ENCODE data around the gene SLC2A11.

Gene SLC2A11

DNA sequence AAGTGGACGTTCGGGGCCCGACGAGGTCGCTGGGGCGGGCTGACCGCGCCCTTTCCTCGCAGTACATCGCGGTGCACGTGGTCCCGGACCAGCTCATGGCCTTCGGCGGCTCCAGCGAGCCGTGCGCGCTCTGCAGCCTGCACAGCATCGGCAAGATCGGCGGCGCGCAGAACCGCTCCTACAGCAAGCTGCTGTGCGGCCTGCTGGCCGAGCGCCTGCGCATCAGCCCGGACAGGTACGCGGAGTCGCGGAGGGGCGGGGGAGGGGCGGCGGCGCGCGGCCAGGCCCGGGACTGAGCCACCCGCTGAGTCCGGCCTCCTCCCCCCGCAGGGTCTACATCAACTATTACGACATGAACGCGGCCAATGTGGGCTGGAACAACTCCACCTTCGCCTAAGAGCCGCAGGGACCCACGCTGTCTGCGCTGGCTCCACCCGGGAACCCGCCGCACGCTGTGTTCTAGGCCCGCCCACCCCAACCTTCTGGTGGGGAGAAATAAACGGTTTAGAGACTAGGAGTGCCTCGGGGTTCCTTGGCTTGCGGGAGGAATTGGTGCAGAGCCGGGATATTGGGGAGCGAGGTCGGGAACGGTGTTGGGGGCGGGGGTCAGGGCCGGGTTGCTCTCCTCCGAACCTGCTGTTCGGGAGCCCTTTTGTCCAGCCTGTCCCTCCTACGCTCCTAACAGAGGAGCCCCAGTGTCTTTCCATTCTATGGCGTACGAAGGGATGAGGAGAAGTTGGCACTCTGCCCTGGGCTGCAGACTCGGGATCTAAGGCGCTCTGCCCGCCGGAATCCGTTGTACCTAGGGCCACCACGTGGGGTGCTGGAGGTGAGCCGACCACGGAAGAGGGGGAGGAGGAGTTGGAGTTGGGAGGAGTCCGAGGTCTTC is 37.3 kb downstream of the SLC2A11 start:
- Histone ChIP-seq H3K14ac (ENCODE audit: low read length) (peak overlapping the region; percentile 91), H3K27me3 (ENCODE audit: control insufficient read depth in 3 of 3, insufficient read depth in 3 of 3, low read depth in 1 of 3, low read length in 3 of 3) (no peaks in the 10 kb centered on the region), H3K4me1 (ENCODE audit: control insufficient read depth in 2 of 2, insufficient read depth in 1 of 2, low read depth in 1 of 2, low read length in 2 of 2) (peaks cover 2 to 16% of the 10 kb centered on the region in 2 donors), H2BK15ac (ENCODE audit: low read length) (peak overlapping the region; percentile 91), H4K91ac (ENCODE audit: low read depth, low read length, poor library complexity) (peak overlapping the region; percentile 77), H3K27ac (replicated peaks; ENCODE audit: low read length) (peak overlapping the region; percentile 90), H3K36me3 (replicated peaks in 1 of 2; ENCODE audit: control insufficient read depth in 2 of 2, insufficient read depth in 2 of 2, low read length in 2 of 2) (peaks cover 21 to 29% of the 10 kb centered on the region in 2 donors), H3K4me3 (ENCODE audit: low read length in 2 of 2) (peak overlapping the region; percentile 60 to 92), H3K4ac (ENCODE audit: low read length) (no peak overlapping the region), H2AFZ (ENCODE audit: low read length) (peak overlapping the region; percentile 84), H2BK5ac (ENCODE audit: low read length) (peak overlapping the region; percentile 97), H3K4me2 (ENCODE audit: insufficient read depth, low read length, poor library complexity, severe bottlenecking) (peak overlapping the region; percentile 92), H3K79me1 (ENCODE audit: low read depth, low read length) (peaks cover 6% of the 10 kb centered on the region), H3K9ac (ENCODE audit: low read depth, low read length, poor library complexity) (peak overlapping the region; percentile 99), H2BK120ac (ENCODE audit: low read depth, low read length) (peak overlapping the region; percentile 58), H2BK12ac (ENCODE audit: low read length) (peak overlapping the region; percentile 53), H3K9me3 (replicated peaks in 1 of 2; ENCODE audit: control insufficient read depth in 2 of 2, insufficient read depth in 1 of 2, low read depth in 1 of 2, low read length in 2 of 2) (peaks cover 7 to 29% of the 10 kb centered on the region in 2 donors), H3K23ac (ENCODE audit: low read depth, low read length, poor library complexity) (peak overlapping the region; percentile 98), H2AK5ac (ENCODE audit: low read depth, low read length) (peak overlapping the region; percentile 93), H3K18ac (ENCODE audit: low read length) (peak overlapping the region; percentile 99), H4K8ac (ENCODE audit: low read depth, low read length) (no peak overlapping the region)
- peak; percentile 61 for DNase-seq (ENCODE audit: low spot score)
- no CpG with 5 or more reads among the region's 79 CpGs for WGBS, 2 donors (ENCODE audit: extremely low coverage in 2 of 2, insufficient read length in 2 of 2, insufficient replicate concordance in 1 of 2)

- Histone ChIP-seq H3K14ac (ENCODE audit: low read length) (no peak overlapping the region), H3K23ac (ENCODE audit: low read depth, low read length, poor library complexity) (no peak overlapping the region), H3K4me2 (ENCODE audit: insufficient read depth, low read length, poor library complexity, severe bottlenecking) (peak overlapping the region; percentile 92), H3K4me1 (ENCODE audit: control insufficient read depth in 2 of 2, insufficient read depth in 1 of 2, low read depth in 1 of 2, low read length in 2 of 2) (peaks cover 2 to 16% of the 10 kb centered on the region in 2 donors), H3K36me3 (replicated peaks in 1 of 2; ENCODE audit: control insufficient read depth in 2 of 2, insufficient read depth in 2 of 2, low read length in 2 of 2) (peaks cover 21 to 29% of the 10 kb centered on the region in 2 donors), H2AFZ (ENCODE audit: low read length) (no peak overlapping the region), H3K27me3 (ENCODE audit: control insufficient read depth in 3 of 3, insufficient read depth in 3 of 3, low read depth in 1 of 3, low read length in 3 of 3) (no peaks in the 10 kb centered on the region), H4K91ac (ENCODE audit: low read depth, low read length, poor library complexity) (no peak overlapping the region), H2BK120ac (ENCODE audit: low read depth, low read length) (peak overlapping the region; percentile 21), H3K4ac (ENCODE audit: low read length) (no peak overlapping the region), H3K18ac (ENCODE audit: low read length) (no peak overlapping the region), H2AK5ac (ENCODE audit: low read depth, low read length) (peak overlapping the region; percentile 93), H3K9ac (ENCODE audit: low read depth, low read length, poor library complexity) (peak overlapping the region; percentile 17), H3K27ac (replicated peaks; ENCODE audit: low read length) (no peak overlapping the region), H2BK12ac (ENCODE audit: low read length) (no peak overlapping the region), H2BK5ac (ENCODE audit: low read length) (peak overlapping the region; percentile 97), H3K79me1 (ENCODE audit: low read depth, low read length) (peaks cover 6% of the 10 kb centered on the region), H3K9me3 (replicated peaks in 1 of 2; ENCODE audit: control insufficient read depth in 2 of 2, insufficient read depth in 1 of 2, low read depth in 1 of 2, low read length in 2 of 2) (peaks cover 7 to 29% of the 10 kb centered on the region in 2 donors), H4K8ac (ENCODE audit: low read depth, low read length) (no peak overlapping the region), H3K4me3 (ENCODE audit: low read length in 2 of 2) (peak overlapping the region; percentile 60 to 92), H2BK15ac (ENCODE audit: low read length) (no peak overlapping the region)
- WGBS, 2 donors (ENCODE audit: extremely low coverage in 2 of 2, insufficient read length in 2 of 2, insufficient replicate concordance in 1 of 2), result no CpG with 5 or more reads among the region's 16 CpGs
- no peak for DNase-seq (ENCODE audit: low spot score)
These were observed 38.0 kb downstream of the SLC2A11 start for GRCh38 chr22:23895599-23896144.

DNA sequence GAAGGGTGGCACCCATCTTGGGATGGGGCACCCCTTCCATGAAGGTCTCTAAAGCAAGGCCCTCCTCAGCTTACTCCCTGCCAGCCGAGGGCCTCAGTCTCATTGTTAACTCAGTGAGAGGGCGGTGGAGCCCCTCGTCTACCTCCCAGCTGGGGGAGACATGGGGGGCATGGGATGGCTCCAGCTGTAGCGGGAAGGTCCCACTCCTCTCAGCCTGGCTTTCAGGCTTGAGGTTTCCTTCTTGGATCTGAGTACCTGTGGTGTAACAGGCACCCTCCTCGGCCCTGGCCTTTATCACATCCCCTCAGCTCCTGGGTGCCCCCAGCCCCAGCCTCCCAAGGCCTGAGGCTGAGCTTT is 38.5 kb downstream of the SLC2A11 start:
- H3K36me3 ChIP-seq (replicated peaks in 1 of 2; ENCODE audit: control insufficient read depth in 2 of 2, insufficient read depth in 2 of 2, low read length in 2 of 2), result peaks cover 21 to 29% of the 10 kb centered on the region in 2 donors
- no peak overlapping the region for H3K27ac ChIP-seq (replicated peaks; ENCODE audit: low read length)
- no peak overlapping the region for H3K4me2 ChIP-seq (ENCODE audit: insufficient read depth, low read length, poor library complexity, severe bottlenecking)
- H2BK120ac ChIP-seq (ENCODE audit: low read depth, low read length), result no peak overlapping the region
- no peak overlapping the region for H2AFZ ChIP-seq (ENCODE audit: low read length)
- no peak overlapping the region for H4K91ac ChIP-seq (ENCODE audit: low read depth, low read length, poor library complexity)
- no peak overlapping the region for H3K4ac ChIP-seq (ENCODE audit: low read length)
- H2BK5ac ChIP-seq (ENCODE audit: low read length), result peak overlapping the region; percentile 76
- no peaks in the 10 kb centered on the region for H3K27me3 ChIP-seq (ENCODE audit: control insufficient read depth in 3 of 3, insufficient read depth in 3 of 3, low read depth in 1 of 3, low read length in 3 of 3)
- H2BK15ac ChIP-seq (ENCODE audit: low read length), result no peak overlapping the region
- peak overlapping the region; percentile 20 for H2AK5ac ChIP-seq (ENCODE audit: low read depth, low read length)
- H3K9ac ChIP-seq (ENCODE audit: low read depth, low read length, poor library complexity), result peak overlapping the region; percentile 17
- H3K23ac ChIP-seq (ENCODE audit: low read depth, low read length, poor library complexity), result no peak overlapping the region
- H3K18ac ChIP-seq (ENCODE audit: low read length), result no peak overlapping the region
- no peak overlapping the region for H3K14ac ChIP-seq (ENCODE audit: low read length)
- H4K8ac ChIP-seq (ENCODE audit: low read depth, low read length), result no peak overlapping the region
- peaks cover 2 to 16% of the 10 kb centered on the region in 2 donors for H3K4me1 ChIP-seq (ENCODE audit: control insufficient read depth in 2 of 2, insufficient read depth in 1 of 2, low read depth in 1 of 2, low read length in 2 of 2)
- no peak for DNase-seq (ENCODE audit: low spot score)
- H3K79me1 ChIP-seq (ENCODE audit: low read depth, low read length), result peaks cover 6% of the 10 kb centered on the region
- no peak overlapping the region for H2BK12ac ChIP-seq (ENCODE audit: low read length)
- peaks cover 7 to 25% of the 10 kb centered on the region in 2 donors for H3K9me3 ChIP-seq (replicated peaks in 1 of 2; ENCODE audit: control insufficient read depth in 2 of 2, insufficient read depth in 1 of 2, low read depth in 1 of 2, low read length in 2 of 2)
- H3K4me3 ChIP-seq (ENCODE audit: low read length in 2 of 2), result no peak overlapping the region
- WGBS, 2 donors (ENCODE audit: extremely low coverage in 2 of 2, insufficient read length in 2 of 2, insufficient replicate concordance in 1 of 2), result no CpG with 5 or more reads among the region's 5 CpGs

GRCh38 chr22:23896523-23897186 is 39.0 kb downstream of the SLC2A11 start:
- Histone ChIP-seq H3K14ac (ENCODE audit: low read length) (no peak overlapping the region), H4K91ac (ENCODE audit: low read depth, low read length, poor library complexity) (no peak overlapping the region), H3K4ac (ENCODE audit: low read length) (no peak overlapping the region), H3K9ac (ENCODE audit: low read depth, low read length, poor library complexity) (peak overlapping the region; percentile 53), H3K4me2 (ENCODE audit: insufficient read depth, low read length, poor library complexity, severe bottlenecking) (no peak overlapping the region), H2BK120ac (ENCODE audit: low read depth, low read length) (no peak overlapping the region), H2BK5ac (ENCODE audit: low read length) (peak overlapping the region; percentile 76), H2BK15ac (ENCODE audit: low read length) (no peak overlapping the region), H2BK12ac (ENCODE audit: low read length) (no peak overlapping the region), H2AFZ (ENCODE audit: low read length) (no peak overlapping the region), H3K18ac (ENCODE audit: low read length) (no peak overlapping the region), H3K27me3 (ENCODE audit: control insufficient read depth in 3 of 3, insufficient read depth in 3 of 3, low read depth in 1 of 3, low read length in 3 of 3) (no peaks in the 10 kb centered on the region), H3K23ac (ENCODE audit: low read depth, low read length, poor library complexity) (peak overlapping the region; percentile 62), H2AK5ac (ENCODE audit: low read depth, low read length) (peak overlapping the region; percentile 20), H3K36me3 (replicated peaks in 1 of 2; ENCODE audit: control insufficient read depth in 2 of 2, insufficient read depth in 2 of 2, low read length in 2 of 2) (peaks cover 21 to 29% of the 10 kb centered on the region in 2 donors), H3K4me3 (ENCODE audit: low read length in 2 of 2) (no peak overlapping the region), H3K27ac (replicated peaks; ENCODE audit: low read length) (no peak overlapping the region), H3K9me3 (replicated peaks in 1 of 2; ENCODE audit: control insufficient read depth in 2 of 2, insufficient read depth in 1 of 2, low read depth in 1 of 2, low read length in 2 of 2) (peaks cover 5 to 19% of the 10 kb centered on the region in 2 donors), H3K79me1 (ENCODE audit: low read depth, low read length) (peaks cover 6% of the 10 kb centered on the region), H4K8ac (ENCODE audit: low read depth, low read length) (no peak overlapping the region), H3K4me1 (ENCODE audit: control insufficient read depth in 2 of 2, insufficient read depth in 1 of 2, low read depth in 1 of 2, low read length in 2 of 2) (peaks cover 2 to 16% of the 10 kb centered on the region in 2 donors)
- DNase-seq (ENCODE audit: low spot score), result no peak
- WGBS, 2 donors (ENCODE audit: extremely low coverage in 2 of 2, insufficient read length in 2 of 2, insufficient replicate concordance in 1 of 2), result no CpG with 5 or more reads among the region's 8 CpGs

Measured in neuronal stem cell (in vitro differentiated cells).